A673 (cell line): ENCODE results near the gene MYOG.

ENCODE experiments used
- EZH2 ChIP-seq: fragments of 200-600 bp; sonication (generic); IDR thresholded peaks from 2 replicates; pipeline ENCODE4 v1.6.1; 2017; ENCODE audit warnings: borderline replicate concordance, low read depth, mild to moderate bottlenecking, mixed read lengths, antibody characterized with exemption, low read length; ENCODE audit not compliant: poor library complexity, severe bottlenecking
- TF ChIP-seq, protein P1 (sequence below): fragments of 300-800, 200-600 bp; sonication (generic); conservative IDR thresholded peaks from 2 replicates; pipeline ENCODE4 v1.5.1; 2017; ENCODE audit warnings: low read depth, mild to moderate bottlenecking, antibody characterized with exemption, low read length, moderate library complexity, mixed read lengths

DNA sequence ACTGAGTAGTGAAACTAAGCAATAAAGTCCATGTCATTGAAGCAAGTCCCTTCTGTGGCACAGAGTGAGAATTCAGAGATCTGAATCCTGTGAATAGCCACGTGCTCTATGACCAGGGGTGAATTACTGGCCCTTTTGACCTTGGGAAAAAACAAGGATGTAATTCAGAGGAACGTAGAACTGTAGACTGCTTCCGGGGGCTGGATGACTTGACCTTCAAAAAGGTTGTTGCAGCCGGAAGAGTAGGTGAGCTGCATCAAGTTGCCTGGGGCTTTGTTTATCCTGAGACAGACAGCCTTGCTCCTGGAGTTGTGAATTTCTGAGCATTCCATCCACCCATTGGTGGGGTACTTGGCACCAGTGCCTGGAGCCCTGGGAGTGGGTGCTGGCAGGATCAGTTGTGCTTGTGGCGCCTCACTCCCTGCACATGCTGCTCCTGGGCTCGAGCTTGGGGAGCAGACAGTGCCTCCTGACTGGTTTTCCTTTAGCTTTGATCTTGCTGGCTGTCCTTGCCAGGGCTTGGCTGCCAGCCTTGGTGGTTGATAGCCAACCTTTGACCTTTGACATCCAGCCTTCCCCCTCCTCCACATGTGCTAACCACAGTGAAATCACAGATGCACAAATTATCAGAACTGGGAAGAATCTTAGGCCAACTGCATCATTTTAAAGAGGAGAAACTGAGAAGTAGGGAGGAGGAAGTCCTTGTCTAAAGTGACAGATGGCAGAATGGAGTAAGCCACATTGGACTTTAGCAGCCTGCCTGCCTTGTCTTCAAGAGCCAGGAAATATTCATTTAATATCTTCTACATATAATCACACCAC, 16.2 kb upstream of the MYOG start:
- TF ChIP-seq, protein P1, sequence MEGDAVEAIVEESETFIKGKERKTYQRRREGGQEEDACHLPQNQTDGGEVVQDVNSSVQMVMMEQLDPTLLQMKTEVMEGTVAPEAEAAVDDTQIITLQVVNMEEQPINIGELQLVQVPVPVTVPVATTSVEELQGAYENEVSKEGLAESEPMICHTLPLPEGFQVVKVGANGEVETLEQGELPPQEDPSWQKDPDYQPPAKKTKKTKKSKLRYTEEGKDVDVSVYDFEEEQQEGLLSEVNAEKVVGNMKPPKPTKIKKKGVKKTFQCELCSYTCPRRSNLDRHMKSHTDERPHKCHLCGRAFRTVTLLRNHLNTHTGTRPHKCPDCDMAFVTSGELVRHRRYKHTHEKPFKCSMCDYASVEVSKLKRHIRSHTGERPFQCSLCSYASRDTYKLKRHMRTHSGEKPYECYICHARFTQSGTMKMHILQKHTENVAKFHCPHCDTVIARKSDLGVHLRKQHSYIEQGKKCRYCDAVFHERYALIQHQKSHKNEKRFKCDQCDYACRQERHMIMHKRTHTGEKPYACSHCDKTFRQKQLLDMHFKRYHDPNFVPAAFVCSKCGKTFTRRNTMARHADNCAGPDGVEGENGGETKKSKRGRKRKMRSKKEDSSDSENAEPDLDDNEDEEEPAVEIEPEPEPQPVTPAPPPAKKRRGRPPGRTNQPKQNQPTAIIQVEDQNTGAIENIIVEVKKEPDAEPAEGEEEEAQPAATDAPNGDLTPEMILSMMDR, result no peak
- no peak for TF ChIP-seq EZH2
